DMS53 treated with DMSO at 0.1 percent for 48 hours (cell line): Measurements from ENCODE around the gene HSPA12B.

Experiments used
- DNase-seq: peaks from one replicate; lab custom pipeline; 2025; ENCODE audit not compliant: unreplicated experiment; lab: John Stamatoyannopoulos, UW

The HSPA12B gene, protein sequence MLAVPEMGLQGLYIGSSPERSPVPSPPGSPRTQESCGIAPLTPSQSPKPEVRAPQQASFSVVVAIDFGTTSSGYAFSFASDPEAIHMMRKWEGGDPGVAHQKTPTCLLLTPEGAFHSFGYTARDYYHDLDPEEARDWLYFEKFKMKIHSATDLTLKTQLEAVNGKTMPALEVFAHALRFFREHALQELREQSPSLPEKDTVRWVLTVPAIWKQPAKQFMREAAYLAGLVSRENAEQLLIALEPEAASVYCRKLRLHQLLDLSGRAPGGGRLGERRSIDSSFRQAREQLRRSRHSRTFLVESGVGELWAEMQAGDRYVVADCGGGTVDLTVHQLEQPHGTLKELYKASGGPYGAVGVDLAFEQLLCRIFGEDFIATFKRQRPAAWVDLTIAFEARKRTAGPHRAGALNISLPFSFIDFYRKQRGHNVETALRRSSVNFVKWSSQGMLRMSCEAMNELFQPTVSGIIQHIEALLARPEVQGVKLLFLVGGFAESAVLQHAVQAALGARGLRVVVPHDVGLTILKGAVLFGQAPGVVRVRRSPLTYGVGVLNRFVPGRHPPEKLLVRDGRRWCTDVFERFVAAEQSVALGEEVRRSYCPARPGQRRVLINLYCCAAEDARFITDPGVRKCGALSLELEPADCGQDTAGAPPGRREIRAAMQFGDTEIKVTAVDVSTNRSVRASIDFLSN

GRCh38 chr20:3732327-3733118 is at the start of gene HSPA12B:
TSS of gene HSPA12B (plus strand) at chr20:3732685. CDS start at chr20:3738675, 5,990 bp downstream.
- DNase-seq: no peak

GRCh38 chr20:3685341-3685740 is 47.1 kb upstream of the HSPA12B start:
- DNase-seq: no peak

- DNase-seq: no peak
These were observed 46.1 kb upstream of the HSPA12B start for GRCh38 chr20:3686421-3686820.

DNA sequence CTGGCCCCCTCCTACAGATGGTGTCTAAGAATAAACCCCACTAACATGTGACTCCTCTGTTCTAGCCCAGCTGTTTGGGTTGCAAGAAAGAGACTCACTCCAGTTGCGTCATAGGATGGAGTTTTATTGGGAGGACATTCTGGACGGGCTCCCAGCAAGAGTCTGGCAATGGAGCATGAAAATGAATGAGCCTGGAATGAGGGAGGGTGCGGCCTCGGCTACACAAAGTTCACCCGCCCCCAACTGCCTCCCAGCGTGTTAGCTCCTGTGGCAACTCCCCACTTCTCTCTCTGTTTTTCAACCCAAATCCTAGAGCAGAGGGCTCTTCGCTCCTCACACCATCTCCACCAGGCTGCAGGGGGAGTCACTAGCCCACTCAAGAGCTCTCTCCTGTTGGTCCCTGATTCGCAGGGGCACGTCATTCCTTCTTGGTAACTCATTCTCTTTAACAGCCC is 45.6 kb upstream of the HSPA12B start:
- DNase-seq: no peak

- no peak for DNase-seq
These were observed 44.8 kb upstream of the HSPA12B start for GRCh38 chr20:3687655-3688054.

DNA sequence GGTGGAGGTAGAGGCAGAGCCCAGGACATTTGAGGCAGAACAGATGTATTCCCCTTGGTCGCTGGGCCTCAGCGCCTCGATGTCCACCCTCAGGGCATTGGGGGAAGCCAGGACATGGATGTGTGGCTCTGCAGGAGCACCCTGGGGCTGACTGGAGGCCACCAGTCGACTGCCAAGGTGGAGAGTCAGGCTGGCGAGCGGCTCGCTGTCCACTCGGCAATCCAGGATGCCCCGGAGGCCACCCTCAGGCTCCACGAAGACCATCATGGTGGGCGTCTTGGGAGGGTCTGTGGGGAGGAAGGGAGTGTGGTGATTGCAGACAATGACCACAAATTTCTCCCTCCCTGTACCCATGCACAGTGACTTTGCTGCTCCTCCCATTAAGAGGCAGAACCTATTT is 42.5 kb upstream of the HSPA12B start:
- DNase-seq: no peak

DNA sequence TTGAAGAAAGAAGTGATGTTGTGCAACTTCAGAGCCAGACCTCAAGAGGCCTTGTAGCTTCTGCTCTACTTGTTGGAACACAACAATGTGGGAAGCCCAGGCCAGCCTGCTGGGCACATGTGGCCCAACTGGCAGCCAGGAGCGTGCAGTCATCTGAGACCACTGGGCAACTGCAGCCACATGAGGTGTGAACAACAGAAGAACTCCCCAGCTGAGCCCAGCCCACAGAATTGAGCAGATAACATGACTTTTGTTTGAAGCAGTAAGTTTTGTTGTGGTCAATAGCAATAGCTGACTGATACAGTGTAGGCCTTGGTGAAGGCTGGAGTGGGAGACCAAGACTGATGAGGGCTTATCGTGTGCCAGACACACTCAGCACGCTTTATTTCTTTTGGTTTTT is 42.1 kb upstream of the HSPA12B start:
- no peak for DNase-seq

GRCh38 chr20:3691306-3691705 is 41.2 kb upstream of the HSPA12B start:
- DNase-seq: no peak

DNA sequence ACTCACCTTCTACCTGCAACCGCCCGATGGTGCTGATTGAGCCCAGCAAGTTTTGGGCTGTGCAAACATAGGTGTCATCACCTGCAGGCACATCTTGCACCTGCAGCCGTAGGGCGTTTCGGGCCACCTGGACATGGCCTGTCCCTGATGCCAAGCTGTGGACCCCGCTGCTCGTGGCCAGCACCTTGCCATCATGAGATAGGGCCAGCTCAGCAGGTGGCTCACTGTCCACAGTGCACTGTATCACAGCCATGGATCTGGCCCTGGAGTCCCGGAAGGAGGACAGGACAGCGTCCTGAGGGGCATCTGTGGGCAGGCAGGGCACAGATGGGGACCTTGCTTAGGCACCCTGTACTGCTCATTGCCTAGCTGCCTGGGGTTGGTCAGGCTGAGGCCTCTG is 40.6 kb upstream of the HSPA12B start:
- no peak for DNase-seq

- no peak for DNase-seq
These were observed 39.7 kb upstream of the HSPA12B start for GRCh38 chr20:3692706-3693294.

- no peak for DNase-seq
These were observed 39.1 kb upstream of the HSPA12B start for GRCh38 chr20:3693376-3693775.

DNA sequence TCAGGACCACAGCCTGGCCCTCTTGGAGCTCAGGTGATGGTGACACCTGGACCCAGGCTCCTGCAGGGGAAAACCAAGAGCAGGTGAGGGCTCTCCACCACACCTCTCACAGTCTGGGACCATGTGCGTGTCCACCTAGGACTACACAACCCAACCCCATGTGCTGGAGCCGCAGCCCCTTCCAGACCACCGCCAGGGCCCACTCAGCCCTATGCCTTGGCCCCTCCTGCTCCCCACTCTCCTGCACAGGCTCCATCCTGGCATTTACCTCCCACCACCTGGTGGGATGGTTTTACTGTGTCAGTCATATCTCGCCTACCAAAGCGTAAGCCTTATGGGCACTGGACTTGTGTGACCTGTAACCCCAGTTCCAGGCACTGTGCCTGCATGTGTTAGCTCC is 37.6 kb upstream of the HSPA12B start:
- no peak for DNase-seq

DNA sequence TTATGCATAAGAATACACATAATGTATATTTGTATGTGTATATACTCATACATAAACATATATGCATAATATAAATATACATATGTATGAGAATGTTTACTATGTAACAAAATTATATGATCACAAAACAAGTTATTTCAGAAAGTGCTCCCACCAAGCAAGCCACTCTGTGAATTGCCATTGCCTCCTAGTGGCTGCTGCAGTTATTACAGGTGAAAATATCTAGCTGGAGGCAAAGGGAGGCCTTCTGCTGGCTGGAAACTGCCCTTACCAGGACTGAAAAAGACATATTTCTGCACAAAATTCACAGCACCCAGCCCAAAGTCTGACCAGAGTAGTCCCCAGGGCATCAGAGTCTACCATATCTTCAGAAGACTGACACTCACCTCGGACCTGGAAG is 36.3 kb upstream of the HSPA12B start:
- DNase-seq: no peak

DNA sequence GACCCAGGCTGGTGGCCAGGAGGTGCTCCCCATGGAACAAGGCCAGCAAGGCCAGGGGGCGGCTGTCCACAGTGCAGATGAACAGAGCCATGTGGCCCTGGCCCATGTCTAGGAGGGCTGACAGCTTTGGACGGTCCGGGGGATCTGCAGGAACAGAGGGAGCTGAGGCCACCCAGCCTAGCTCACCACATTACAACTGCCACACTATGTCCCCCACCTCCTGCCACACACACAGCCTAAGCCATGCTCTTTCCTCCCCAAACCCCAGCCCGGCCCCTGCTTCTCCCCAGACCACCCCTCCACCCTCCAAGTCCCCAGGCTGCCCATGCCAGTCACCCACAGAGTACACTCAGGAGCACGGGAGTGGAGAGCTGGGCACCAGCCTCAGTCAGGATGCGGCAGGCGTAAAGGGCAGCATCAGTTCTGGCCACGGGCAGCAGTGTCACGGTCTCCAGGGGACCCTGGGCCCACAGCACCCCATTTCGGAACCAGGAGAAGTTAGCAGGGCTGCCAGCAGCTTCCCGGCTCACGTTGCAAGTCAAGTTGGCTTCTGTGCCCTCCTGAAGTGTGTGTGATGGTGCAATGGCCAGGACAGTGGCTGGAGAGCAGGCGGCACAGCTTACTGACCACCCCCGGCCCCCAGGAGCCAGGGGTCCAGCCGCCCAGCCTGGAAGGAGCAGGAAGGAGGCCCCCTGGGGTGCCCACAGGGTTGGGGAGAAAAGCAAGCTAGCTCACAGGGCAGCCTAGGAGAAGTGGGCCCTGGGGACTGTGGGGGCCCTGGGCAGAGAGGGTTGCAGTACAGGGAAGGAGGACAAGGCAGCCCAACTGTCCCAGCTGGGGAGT is 35.5 kb upstream of the HSPA12B start:
- no peak for DNase-seq

DNA sequence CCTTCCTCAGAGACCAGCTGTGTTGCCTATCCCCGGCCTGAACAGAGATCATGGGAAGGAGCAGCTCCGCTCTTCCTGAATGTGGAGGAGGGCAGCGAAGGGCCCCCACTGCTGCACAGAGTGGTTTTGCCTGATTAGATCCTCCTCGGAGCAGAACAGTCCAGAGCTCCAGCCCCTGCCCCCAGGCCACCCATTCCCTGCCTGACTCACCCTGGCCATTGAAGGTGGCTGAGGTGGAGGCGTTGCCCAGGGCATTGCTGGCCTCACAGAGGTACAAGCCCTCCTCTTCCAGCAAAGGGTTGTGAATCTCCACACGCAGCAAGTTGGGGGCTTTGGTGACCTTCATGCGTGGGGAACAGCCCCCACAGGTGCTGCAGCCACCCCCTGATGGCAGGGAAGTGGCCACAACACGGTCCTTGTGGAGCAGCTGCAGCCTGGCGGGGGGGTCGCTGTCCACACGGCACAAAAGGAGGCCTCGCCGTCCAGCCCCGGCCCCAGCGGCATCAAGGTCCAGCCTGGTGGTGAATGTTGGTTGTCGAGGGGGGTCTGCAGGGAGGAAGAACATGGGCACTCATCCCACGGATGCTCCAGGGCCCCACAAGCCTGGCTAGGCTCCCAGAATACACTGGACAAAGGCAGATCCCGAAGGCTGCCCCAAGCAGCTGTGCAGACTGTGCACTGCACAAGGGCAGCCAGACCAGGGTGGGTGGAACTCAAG is 34.7 kb upstream of the HSPA12B start:
- DNase-seq: no peak

GRCh38 chr20:3698591-3699001 is 33.9 kb upstream of the HSPA12B start:
- no peak for DNase-seq

DNA sequence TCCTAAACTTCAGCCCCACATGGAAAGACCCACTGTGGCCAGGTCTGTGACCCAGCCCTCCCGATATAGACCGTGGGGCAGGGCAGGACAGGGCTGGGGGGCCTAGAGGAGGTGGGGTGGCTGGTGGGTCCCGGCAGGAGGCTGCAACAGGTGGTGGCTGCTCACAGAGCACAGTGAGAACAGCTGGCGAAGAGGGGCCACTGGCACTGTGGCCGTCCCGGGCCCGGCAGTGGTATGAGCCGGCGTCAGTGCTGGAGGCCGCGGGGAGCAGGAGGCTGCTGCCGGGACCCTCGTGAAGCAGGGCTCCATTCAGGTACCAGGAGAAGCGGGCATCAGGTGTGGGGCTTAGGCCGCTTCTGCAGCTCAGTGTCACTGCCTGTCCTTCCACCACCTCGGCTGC is 33.4 kb upstream of the HSPA12B start:
- no peak for DNase-seq

GRCh38 chr20:3701061-3701998 is 31.2 kb upstream of the HSPA12B start:
- DNase-seq: no peak
